IMR-90 (cell line): ENCODE measurements around the gene ATG9B. TPM values are rescaled to one million over a fixed set of nuclear protein-coding genes. Genes with fewer than 3 reads are reported as not detected.

Experiments used
- ATAC-seq: fragments of 200-7000 bp; cut with Tn5 transposase; 2 replicates; pipeline ENCODE4 v1.9.1; 2020; ENCODE audit warnings: low read depth, mild to moderate bottlenecking, moderate library complexity
- BruUV-seq: library from RNA; stranded (reverse); fragments of 400-500 nt; replicated peaks from 2 replicates; lab custom pipeline; 2021; lab: Mats Ljungman, UMichigan
- CTCF ChIA-PET: fragments of 300-600 bp; formaldehyde crosslinking; extraction: SDS; loops from one replicate; lab custom pipeline; 2021; ENCODE audit warnings: antibody characterized with exemption; lab: Yijun Ruan, JAX
- POLR2A ChIA-PET: fragments of 300-600 bp; sonication (Branson Sonifier 250); formaldehyde crosslinking; loops from one replicate; lab custom pipeline; 2022; ENCODE audit warnings: antibody characterized with exemption; ENCODE audit not compliant: unreplicated experiment; lab: Charles Lee
- DNase-seq: peaks from one replicate; pipeline ENCODE4 v3.0.0; 2013
- H2AFZ ChIP-seq: replicated peaks from 2 replicates; pipeline ENCODE3; 2013; ENCODE audit warnings: low read length, mild to moderate bottlenecking; ENCODE audit not compliant: poor library complexity
- H2AK5ac ChIP-seq: 2 replicates; pipeline ENCODE4 v1.6.1; 2013; ENCODE audit warnings: low read depth, low read length, inconsistent platforms
- H2AK9ac ChIP-seq: replicated peaks from 2 replicates; pipeline ENCODE3; 2013; ENCODE audit warnings: mild to moderate bottlenecking, low read depth, low read length, moderate library complexity; ENCODE audit not compliant: poor library complexity
- H2BK120ac ChIP-seq: 2 replicates; pipeline ENCODE4 v1.6.1; 2013; ENCODE audit warnings: low read depth, low read length, inconsistent platforms
- H2BK15ac ChIP-seq: 3 replicates; pipeline ENCODE4 v1.6.1; 2013; ENCODE audit warnings: low read depth, low read length, inconsistent platforms
- H2BK20ac ChIP-seq: 2 replicates; pipeline ENCODE4 v1.6.1; 2013; ENCODE audit warnings: low read depth, mild to moderate bottlenecking, inconsistent platforms, low read length, moderate library complexity
- H2BK5ac ChIP-seq: 2 replicates; pipeline ENCODE4 v1.6.1; 2013; ENCODE audit warnings: mild to moderate bottlenecking, low read depth, low read length, inconsistent platforms; ENCODE audit not compliant: poor library complexity, severe bottlenecking
- H3K14ac ChIP-seq: replicated peaks from 2 replicates; pipeline ENCODE4 v1.6.1; 2013; ENCODE audit warnings: low read depth, low read length, inconsistent platforms
- H3K18ac ChIP-seq: 2 replicates; pipeline ENCODE4 v1.6.1; 2013; ENCODE audit warnings: low read depth, low read length, control low read depth
- H3K23ac ChIP-seq: 2 replicates; pipeline ENCODE4 v1.6.1; 2013; ENCODE audit warnings: low read depth, low read length, inconsistent platforms
- H3K27ac ChIP-seq: 2 replicates; pipeline ENCODE4 v1.5.1; 2013; ENCODE audit warnings: mild to moderate bottlenecking, control low read depth, low read length; ENCODE audit not compliant: insufficient read depth
- H3K27me3 ChIP-seq: 2 replicates; pipeline ENCODE4 v1.6.1; 2013; ENCODE audit warnings: low read length; ENCODE audit not compliant: control insufficient read depth, insufficient read depth
- H3K36me3 ChIP-seq: 2 replicates; pipeline ENCODE4 v1.6.1; 2013; ENCODE audit warnings: low read length, mixed read lengths; ENCODE audit not compliant: control insufficient read depth, insufficient read depth
- H3K4ac ChIP-seq: 2 replicates; pipeline ENCODE4 v1.6.1; 2013; ENCODE audit warnings: low read depth, low read length, inconsistent platforms
- H3K4me1 ChIP-seq: 2 replicates; pipeline ENCODE4 v1.6.1; 2013; ENCODE audit warnings: low read length, mixed read lengths; ENCODE audit not compliant: control insufficient read depth, insufficient read depth
- H3K4me2 ChIP-seq: 2 replicates; pipeline ENCODE4 v1.6.1; 2013; ENCODE audit warnings: low read depth, mild to moderate bottlenecking, control low read depth, low read length, moderate library complexity
- H3K4me3 ChIP-seq: 2 replicates; pipeline ENCODE4 v1.5.1; 2013; ENCODE audit warnings: low read depth, mild to moderate bottlenecking, control low read depth, low read length, moderate library complexity; ENCODE audit not compliant: insufficient read depth
- H3K56ac ChIP-seq: 2 replicates; pipeline ENCODE4 v1.6.1; 2013; ENCODE audit warnings: low read length, inconsistent platforms; ENCODE audit not compliant: insufficient read depth; ENCODE audit errors: extremely low read depth
- H3K79me1 ChIP-seq, 2 experiments: 2 replicates each; pipeline ENCODE4 v1.6.1; 2013; ENCODE audit warnings: low read length in 2 of 2, inconsistent platforms in 1 of 2, low read depth in 1 of 2
- H3K9ac ChIP-seq: 2 replicates; pipeline ENCODE4 v1.6.1; 2013; ENCODE audit warnings: low read depth, low read length, control low read depth
- H3K9me1 ChIP-seq: 2 replicates; pipeline ENCODE4 v1.6.1; 2013; ENCODE audit warnings: low read length, inconsistent platforms; ENCODE audit not compliant: insufficient read depth
- H3K9me3 ChIP-seq: 2 replicates; pipeline ENCODE4 v1.6.1; 2013; ENCODE audit warnings: low read length; ENCODE audit not compliant: control insufficient read depth, insufficient read depth
- H4K20me1 ChIP-seq: 2 replicates; pipeline ENCODE4 v1.6.1; 2013; ENCODE audit warnings: low read length, inconsistent platforms; ENCODE audit not compliant: insufficient read depth
- H4K5ac ChIP-seq: 2 replicates; pipeline ENCODE4 v1.6.1; 2013; ENCODE audit warnings: mild to moderate bottlenecking, low read depth, low read length, control low read depth
- H4K8ac ChIP-seq, 2 experiments: 2 replicates each; pipeline ENCODE4 v1.6.1; 2013; ENCODE audit warnings: low read depth in 2 of 2, low read length in 2 of 2, control low read depth in 1 of 2, inconsistent platforms in 1 of 2
- H4K91ac ChIP-seq: 2 replicates; pipeline ENCODE4 v1.6.1; 2013; ENCODE audit warnings: low read depth, low read length, inconsistent platforms; ENCODE audit not compliant: insufficient read depth
- CTCF ChIP-seq: conservative IDR thresholded peaks from 2 replicates; pipeline ENCODE4 v1.5.1; 2012; ENCODE audit warnings: mild to moderate bottlenecking, low read depth, low read length, improper control_type of control experiment
- MAFK ChIP-seq: IDR thresholded peaks from 2 replicates; pipeline ENCODE4 v1.6.1; 2012; ENCODE audit warnings: low read depth, low read length, improper control_type of control experiment
- WGBS, 2 experiments: methylation state at CpG; one replicate each; pipeline versions ENCODE4 v1.1.5 to v1.1.7; 2013; ENCODE audit warnings: missing lambda C conversion rate in 2 of 2; ENCODE audit not compliant: insufficient read length in 1 of 2; ENCODE audit errors: extremely low coverage in 2 of 2; 5-methylcytosine and 5-hydroxymethylcytosine counted together
- dilution Hi-C: fragments of 300-500 bp; cut with HindIII; formaldehyde crosslinking; loops from one replicate; pipeline ENCODE4 v1.14.3; 2018; ENCODE audit warnings: low sequenced_read_pairs; ENCODE audit not compliant: unreplicated experiment
- in situ Hi-C: fragments of 300-500 bp; cut with MboI; formaldehyde crosslinking; loops from 3 replicates; pipeline ENCODE4 v1.14.3; 2019; ENCODE audit warnings: low sequenced_read_pairs, inconsistent platforms, mixed read lengths
- intact Hi-C: fragments of 100-400 bp; cut with micrococcal nuclease; formaldehyde crosslinking; loops from 2 replicates; pipeline ENCODE4 v1.10.0; 2022
- polyA plus RNA-seq, 3 experiments: library from polyadenylated mRNA; depleted of rRNA; stranded (reverse); fragments of >200 nt; gene quantifications; 2 replicates each; pipeline ENCODE4 v1.2.3, GENCODE V29; 2012; ENCODE audit warnings: low replicate concordance in 1 of 3
- total RNA-seq: library from RNA; depleted of rRNA; stranded (reverse); fragments of >200 nt; gene quantifications from 2 replicates; pipeline ENCODE4 v1.2.3, GENCODE V29; 2012

ATG9B gene
- total and polyA plus RNA-seq, 2 of the 4 experiments (the other 2 are of a cell fraction), result 0.18 to 0.91 TPM

GRCh38 chr7:150983893-150984368 lies 40.4 kb downstream of the ATG9B start:
- CTCF ChIA-PET, result interaction anchor here (1.6 to 3.2 kb wide), 3 partner anchors 21 to 86 kb away, joined by 5 to 18 read pairs (median 7); no protein-coding TSS in a partner anchor
- intact Hi-C loops (no loop called here), dilution Hi-C loops (no loop called here), in situ Hi-C loops (loop anchor here (25.0 kb wide), 1 partner anchor 572 kb away; a partner anchor contains a TSS)
- Histone ChIP-seq H4K20me1 (no peaks in the 10 kb centered on the region; the same call in 1 of the 2 replicates), H2BK5ac (no peak overlapping the region), H2BK120ac (no peak overlapping the region), H4K91ac (no peak overlapping the region), H3K9me1 (no peaks in the 10 kb centered on the region), H3K23ac (no peak overlapping the region), H3K4ac (no peak overlapping the region), H3K4me1 (peaks cover 6% of the 10 kb centered on the region; the same call in 1 of the 2 replicates), H3K79me1 (no peaks in the 10 kb centered on the region), H3K27me3 (peaks cover 34% of the 10 kb centered on the region), H2AFZ (no peak overlapping the region), H3K14ac (no peak overlapping the region), H2AK9ac (no peak overlapping the region), H2BK20ac (no peak overlapping the region), H3K56ac (no peak overlapping the region), H3K4me3 (no peak overlapping the region), H2AK5ac (no peak overlapping the region), H3K36me3 (no peaks in the 10 kb centered on the region), H3K18ac (no peak overlapping the region), H3K9me3 (no peaks in the 10 kb centered on the region), H3K9ac (no peak overlapping the region), H3K4me2 (no peak overlapping the region), H4K5ac (no peak overlapping the region), H4K8ac (no peak overlapping the region), H3K27ac (no peak overlapping the region), H2BK15ac (no peak overlapping the region)
- WGBS, 2 experiments, result no CpG with 5 or more reads among the region's 2 CpGs
- ATAC-seq, result no peak
- TF ChIP-seq MAFK, result peak; percentile 55; the same call in 1 of the 2 replicates
- no peak for TF ChIP-seq CTCF
- peak; percentile 31 for DNase-seq
- POLR2A ChIA-PET, result no interaction called here
- BruUV-seq, result no TSS peak
